Calu3 (cell line): ENCODE results near the gene GCGR. TPM values are rescaled to one million over a fixed set of nuclear protein-coding genes. Genes with fewer than 3 reads are reported as not detected.
"Not testable (repeated sequence)": the region's sequence is repeated elsewhere in the genome, so short reads cannot be mapped to it uniquely, and the experiment has no call there.

Source experiments
- BruUV-seq: library from RNA; stranded (reverse); fragments of 400-500 nt; replicated peaks from 2 replicates; lab custom pipeline; 2021; lab: Mats Ljungman, UMichigan
- CTCF ChIA-PET: fragments of 300-600 bp; sonication (Branson Sonifier 250); formaldehyde crosslinking; loops from one replicate; lab custom pipeline; 2022; ENCODE audit warnings: antibody characterized with exemption; lab: Charles Lee
- DNase-seq: peaks from one replicate; pipeline ENCODE4 v3.0.0; 2022
- H3K27ac Mint-ChIP-seq: one replicate; pipeline ENCODE4 v1.8.0; 2022; ENCODE audit warnings: mixed read lengths; ENCODE audit not compliant: unreplicated experiment
- H3K27me3 Mint-ChIP-seq: one replicate; pipeline ENCODE4 v1.8.0; 2022; ENCODE audit warnings: mixed read lengths; ENCODE audit not compliant: unreplicated experiment
- H3K36me3 Mint-ChIP-seq: one replicate; pipeline ENCODE4 v1.8.0; 2022; ENCODE audit warnings: mild to moderate bottlenecking, moderate library complexity, mixed read lengths; ENCODE audit not compliant: insufficient read depth, unreplicated experiment
- H3K4me1 Mint-ChIP-seq: one replicate; pipeline ENCODE4 v1.8.0; 2022; ENCODE audit warnings: mild to moderate bottlenecking, low read depth, mixed read lengths; ENCODE audit not compliant: unreplicated experiment
- H3K4me3 Mint-ChIP-seq: one replicate; pipeline ENCODE4 v1.8.0; 2022; ENCODE audit warnings: mild to moderate bottlenecking, low read depth, moderate library complexity, mixed read lengths; ENCODE audit not compliant: unreplicated experiment
- H3K9me3 Mint-ChIP-seq: one replicate; pipeline ENCODE4 v1.8.0; 2022; ENCODE audit warnings: low read depth, mixed read lengths; ENCODE audit not compliant: unreplicated experiment
- CTCF ChIP-seq: fragments of 200-600 bp; IDR thresholded peaks from one replicate; pipeline ENCODE4 v1.8.0; 2022; ENCODE audit warnings: antibody characterized with exemption; ENCODE audit not compliant: unreplicated experiment
- intact Hi-C: fragments of 100-400 bp; cut with micrococcal nuclease; formaldehyde crosslinking; loops from one replicate; pipeline ENCODE4 v1.10.0; 2022; ENCODE audit not compliant: unreplicated experiment
- total RNA-seq: library from RNA; stranded (reverse); gene quantifications from 2 replicates; pipeline ENCODE4 v1.2.3, GENCODE V29; 2022

The GCGR gene
- total RNA-seq, 1 experiment from 2014 or later: 0.78 TPM

GRCh38 chr17:81838753-81839255 lies 34.9 kb downstream of the GCGR start:
- H3K9me3 Mint-ChIP-seq: no peaks in the 10 kb centered on the region
- no peaks in the 10 kb centered on the region for H3K27me3 Mint-ChIP-seq
- peaks cover 38% of the 10 kb centered on the region for H3K36me3 Mint-ChIP-seq
- no peak overlapping the region for H3K27ac Mint-ChIP-seq
- no peak for TF ChIP-seq CTCF
- intact Hi-C loops: no loop called here
- no peaks in the 10 kb centered on the region for H3K4me1 Mint-ChIP-seq
- no TSS peak for BruUV-seq
- CTCF ChIA-PET: no interaction called here
- no peak overlapping the region for H3K4me3 Mint-ChIP-seq
- DNase-seq: no peak

- Mint-ChIP-seq H3K4me1 (no peaks in the 10 kb centered on the region), H3K27ac (no peak overlapping the region), H3K27me3 (no peaks in the 10 kb centered on the region), H3K4me3 (no peak overlapping the region), H3K36me3 (peaks cover 40% of the 10 kb centered on the region), H3K9me3 (no peaks in the 10 kb centered on the region)
- intact Hi-C loops: no loop called here
- no TSS peak for BruUV-seq
- TF ChIP-seq CTCF: no peak
- CTCF ChIA-PET: no interaction called here
- DNase-seq: no peak
Measured at GRCh38 chr17:81839301-81839700, 35.4 kb downstream of the GCGR start.

- H3K36me3 Mint-ChIP-seq: peaks cover 47% of the 10 kb centered on the region
- intact Hi-C loops, H3K27me3 Mint-ChIP-seq, BruUV-seq, H3K4me1 Mint-ChIP-seq, CTCF ChIA-PET, H3K9me3 Mint-ChIP-seq, H3K4me3 Mint-ChIP-seq, H3K27ac Mint-ChIP-seq, DNase-seq: not testable (repeated sequence)
Measured at GRCh38 chr17:81840059-81840458, 36.1 kb downstream of the GCGR start.

GRCh38 chr17:81840826-81841778 lies 37.2 kb downstream of the GCGR start:
- H3K27me3 Mint-ChIP-seq: no peaks in the 10 kb centered on the region
- no peak overlapping the region for H3K27ac Mint-ChIP-seq
- H3K4me1 Mint-ChIP-seq: no peaks in the 10 kb centered on the region
- BruUV-seq: no TSS peak
- no peaks in the 10 kb centered on the region for H3K9me3 Mint-ChIP-seq
- DNase-seq: no peak
- intact Hi-C loops: no loop called here
- H3K36me3 Mint-ChIP-seq: peaks cover 51% of the 10 kb centered on the region
- CTCF ChIA-PET: no interaction called here
- no peak for TF ChIP-seq CTCF
- H3K4me3 Mint-ChIP-seq: no peak overlapping the region

GRCh38 chr17:81841866-81842265 lies 37.9 kb downstream of the GCGR start:
- no peak overlapping the region for H3K27ac Mint-ChIP-seq

More at GRCh38 chr17:81841866-81842265, 37.9 kb downstream of the GCGR start:
- no peak overlapping the region for H3K4me3 Mint-ChIP-seq
- peaks cover 54% of the 10 kb centered on the region for H3K36me3 Mint-ChIP-seq
- H3K4me1 Mint-ChIP-seq: no peaks in the 10 kb centered on the region
- H3K9me3 Mint-ChIP-seq: no peaks in the 10 kb centered on the region
- no TSS peak for BruUV-seq
- no peak for TF ChIP-seq CTCF
- CTCF ChIA-PET: no interaction called here
- DNase-seq: no peak
- intact Hi-C loops: no loop called here
- no peaks in the 10 kb centered on the region for H3K27me3 Mint-ChIP-seq
